ENCODE data around the gene CNTN6. TPM values are rescaled to one million over a fixed set of nuclear protein-coding genes. Genes with fewer than 3 reads are reported as not detected.

CNTN6 gene
- total and polyA plus RNA-seq, 9 donors = 0.04 to 0.43 (median 0.23) TPM; not detected in 6

GRCh38 chr3:1444195-1444594, 351.4 kb downstream of the CNTN6 start:
- H3K36me3 ChIP-seq = no peaks in the 10 kb centered on the region
- H3K9me3 ChIP-seq = no peaks in the 10 kb centered on the region
- H3K27me3 ChIP-seq = no peaks in the 10 kb centered on the region
- TF ChIP-seq POLR2A (IDR thresholded peaks at IDR 0.05) (no peak), CTCF (IDR thresholded peaks at IDR 0.05) (no peak), EP300 (IDR thresholded peaks at IDR 0.05) (no peak)
- 87% methylated on average over 3 of the region's 3 CpGs for WGBS, 3 donors
- intact Hi-C loops (cut with DNase I) = no loop called here
- H3K27ac ChIP-seq = no peak overlapping the region
- no peak overlapping the region for H3K4me3 ChIP-seq
- no peaks in the 10 kb centered on the region for H3K4me1 ChIP-seq (ENCODE audit: insufficient read depth)
- DNase-seq = no peak

GRCh38 chr3:1446531-1446930, 353.7 kb downstream of the CNTN6 start:
- intact Hi-C loops (cut with DNase I) = no loop called here
- Histone ChIP-seq H3K9me3 (no peaks in the 10 kb centered on the region), H3K27me3 (no peaks in the 10 kb centered on the region), H3K4me1 (ENCODE audit: insufficient read depth) (no peaks in the 10 kb centered on the region), H3K4me3 (no peak overlapping the region), H3K27ac (no peak overlapping the region), H3K36me3 (no peaks in the 10 kb centered on the region)
- TF ChIP-seq POLR2A (IDR thresholded peaks at IDR 0.05) (no peak), EP300 (IDR thresholded peaks at IDR 0.05) (no peak), CTCF (IDR thresholded peaks at IDR 0.05) (no peak)
- DNase-seq = no peak

- Histone ChIP-seq H3K27me3 (no peaks in the 10 kb centered on the region), H3K4me1 (ENCODE audit: insufficient read depth) (no peaks in the 10 kb centered on the region), H3K4me3 (no peak overlapping the region), H3K27ac (no peak overlapping the region), H3K36me3 (no peaks in the 10 kb centered on the region), H3K9me3 (no peaks in the 10 kb centered on the region)
- TF ChIP-seq CTCF (IDR thresholded peaks at IDR 0.05) (no peak), EP300 (IDR thresholded peaks at IDR 0.05) (no peak), POLR2A (IDR thresholded peaks at IDR 0.05) (no peak)
- intact Hi-C loops (cut with DNase I) = no loop called here
- 2 to 4% (median 3%) methylated on average over 1 of the region's 1 CpG for WGBS, 3 donors
- no peak for DNase-seq
These were observed 354.6 kb downstream of the CNTN6 start for GRCh38 chr3:1447452-1447851.

- no peak for DNase-seq
- intact Hi-C loops (cut with DNase I) = no loop called here
These were observed 355.6 kb downstream of the CNTN6 start for GRCh38 chr3:1448443-1448842.

More at GRCh38 chr3:1448443-1448842, 355.6 kb downstream of the CNTN6 start:
- no peak overlapping the region for H3K27ac ChIP-seq
- no peak overlapping the region for H3K4me3 ChIP-seq
- H3K9me3 ChIP-seq = no peaks in the 10 kb centered on the region
- no peaks in the 10 kb centered on the region for H3K27me3 ChIP-seq
- TF ChIP-seq POLR2A (IDR thresholded peaks at IDR 0.05) (no peak), EP300 (IDR thresholded peaks at IDR 0.05) (no peak), CTCF (IDR thresholded peaks at IDR 0.05) (no peak)
- no peaks in the 10 kb centered on the region for H3K36me3 ChIP-seq
- no peaks in the 10 kb centered on the region for H3K4me1 ChIP-seq (ENCODE audit: insufficient read depth)

Small RNA genes within 50 kb of the gene (small RNA-seq; reads per million reads assigned to genes)
- not detected for gene CRB3P1
- not detected for gene RN7SL120P

Data from ovary (tissue), 9 donors.